ENCODE results near the gene IKZF3. TPM values are rescaled to one million over a fixed set of nuclear protein-coding genes. Genes with fewer than 3 reads are reported as not detected.
"Not testable (repeated sequence)": the region's sequence is repeated elsewhere in the genome, so short reads cannot be mapped to it uniquely, and the experiment has no call there.

Gene IKZF3
- total RNA-seq, 2 donors from 2014 or later = 1.0 to 1.7 TPM

GRCh38 chr17:39765175-39765574 lies 98.9 kb downstream of the IKZF3 start:
- DNase-seq = no peak
- ATAC-seq = no peak
- intact Hi-C loops (cut with DNase I) = no loop called here

- intact Hi-C loops (cut with DNase I); DNase-seq; ATAC-seq: not testable (repeated sequence)
Observed at GRCh38 chr17:39764171-39764570, 99.9 kb downstream of the IKZF3 start.

- intact Hi-C loops (cut with DNase I) = no loop called here
- DNase-seq = no peak
- no peak for ATAC-seq
Observed at GRCh38 chr17:39763051-39763820, 100.9 kb downstream of the IKZF3 start.

GRCh38 chr17:39761861-39762496 lies 102.1 kb downstream of the IKZF3 start:
- intact Hi-C loops (cut with DNase I) = no loop called here
- no peak for ATAC-seq
- no peak for DNase-seq

GRCh38 chr17:39759204-39759603 lies 104.9 kb downstream of the IKZF3 start:
- no peak for DNase-seq
- intact Hi-C loops (cut with DNase I) = no loop called here
- ATAC-seq = no peak

GRCh38 chr17:39757931-39758873 lies 105.9 kb downstream of the IKZF3 start:
- DNase-seq (no peak), ATAC-seq (no peak)
- intact Hi-C loops (cut with DNase I) = no loop called here

GRCh38 chr17:39757176-39757662 lies 106.9 kb downstream of the IKZF3 start:
- ATAC-seq = no peak
- intact Hi-C loops (cut with DNase I) = no loop called here
- no peak for DNase-seq

- DNase-seq (no peak), ATAC-seq (no peak)
- intact Hi-C loops (cut with DNase I) = no loop called here
Observed at GRCh38 chr17:39756380-39757079, 107.6 kb downstream of the IKZF3 start.

- no peak for DNase-seq
- ATAC-seq = no peak
- intact Hi-C loops (cut with DNase I) = no loop called here
Observed at GRCh38 chr17:39755554-39756379, 108.3 kb downstream of the IKZF3 start.

- intact Hi-C loops (cut with DNase I) = loop anchor here (1.0 to 5.0 kb wide), 2 partner anchors 133 kb away; no protein-coding TSS in a partner anchor
- ATAC-seq (peak in 1 of 2 donors; percentile 4), DNase-seq (no peak)
Observed at GRCh38 chr17:39754958-39755553, 109.1 kb downstream of the IKZF3 start.

- DNase-seq (peak; percentile 95), ATAC-seq (peak; percentile 95)
- intact Hi-C loops (cut with DNase I) = loop anchor here (1.0 to 5.0 kb wide), 2 partner anchors 132 kb away; no protein-coding TSS in a partner anchor
Observed at GRCh38 chr17:39754161-39754957, 109.8 kb downstream of the IKZF3 start.

- ATAC-seq = peak; percentile 33 to 54
- intact Hi-C loops (cut with DNase I) = loop anchor here (1.0 to 5.0 kb wide), 2 partner anchors 131 kb away; no protein-coding TSS in a partner anchor
- DNase-seq = peak; percentile 73
Observed at GRCh38 chr17:39753514-39754160, 110.5 kb downstream of the IKZF3 start.

- ATAC-seq (no peak), DNase-seq (no peak)
- intact Hi-C loops (cut with DNase I) = loop anchor here in 1 of 2 donors (5.0 kb wide), 1 partner anchor 130 kb away; no protein-coding TSS in a partner anchor
Observed at GRCh38 chr17:39752241-39752881, 111.8 kb downstream of the IKZF3 start.

GRCh38 chr17:39751637-39752036 lies 112.5 kb downstream of the IKZF3 start:
- DNase-seq (no peak), ATAC-seq (no peak)
- intact Hi-C loops (cut with DNase I) = loop anchor here in 1 of 2 donors (5.0 kb wide), 1 partner anchor 129 kb away; no protein-coding TSS in a partner anchor

- DNase-seq (no peak), ATAC-seq (no peak)
- intact Hi-C loops (cut with DNase I) = loop anchor here in 1 of 2 donors (5.0 kb wide), 1 partner anchor 129 kb away; no protein-coding TSS in a partner anchor
Observed at GRCh38 chr17:39751016-39751543, 113.0 kb downstream of the IKZF3 start.
